Esophagus squamous epithelium (tissue), 5 donors: ENCODE measurements around the gene INTS13. TPM values are rescaled to one million over a fixed set of nuclear protein-coding genes. Genes with fewer than 3 reads are reported as not detected.
A peak's percentile ranks its signal among the peaks of the same experiment; 100 is the strongest.

ENCODE experiments used
- DNase-seq: peaks from one replicate; lab custom pipeline; 2025; lab: John Stamatoyannopoulos, UW
- H3K27ac ChIP-seq, 4 donors: fragments of 200-600 bp; sonication (generic); one replicate each; pipeline ENCODE4 v1.5.1; 2016 to 2019; ENCODE audit warnings: mild to moderate bottlenecking in 1 of 4
- H3K27me3 ChIP-seq, 4 donors: fragments of 200-600 bp; sonication (generic); 1 replicate in 3 of 4; 2 replicates in 1 of 4; pipeline versions ENCODE4 v1.5.1 to v1.6.0; 2017 to 2021; ENCODE audit warnings: antibody characterized with exemption in 1 of 4
- H3K36me3 ChIP-seq, 3 donors: fragments of 200-600 bp; sonication (generic); one replicate each; pipeline ENCODE4 v1.5.1; 2016 to 2019
- H3K4me1 ChIP-seq, 3 donors: fragments of 200-600 bp; sonication (generic); one replicate each; pipeline ENCODE4 v1.5.1; 2017 to 2019
- H3K4me3 ChIP-seq, 4 donors: fragments of 200-600 bp; sonication (generic); 1 replicate in 3 of 4; 2 replicates in 1 of 4; pipeline ENCODE4 v1.5.1; 2016 to 2019; ENCODE audit warnings: mild to moderate bottlenecking in 2 of 4, moderate library complexity in 1 of 4
- H3K9me3 ChIP-seq, 3 donors: fragments of 200-600 bp; sonication (generic); one replicate each; pipeline ENCODE4 v1.5.1; 2016 to 2019
- CTCF ChIP-seq, 6 experiments: fragments of 450-650 bp in 4 of 6; fragments of 200-600 bp in 2 of 6; sonication (generic) in 2 of 6; IDR thresholded peaks; one replicate each; pipeline ENCODE4 v1.5.1; 2016 to 2019; ENCODE audit warnings: antibody characterized with exemption in 6 of 6, mild to moderate bottlenecking in 4 of 6, moderate library complexity in 4 of 6
- POLR2A ChIP-seq, 4 donors: fragments of 450-650 bp; IDR thresholded peaks; one replicate each; pipeline ENCODE4 v1.6.1; 2017; ENCODE audit warnings: antibody characterized with exemption in 4 of 4, mild to moderate bottlenecking in 4 of 4, moderate library complexity in 3 of 4
- WGBS, 2 donors: methylation state at CpG; one replicate each; pipeline ENCODE4 v1.1.5; 2018; 5-methylcytosine and 5-hydroxymethylcytosine counted together
- intact Hi-C: fragments of 100-400 bp; cut with DNase I; formaldehyde crosslinking; loops from one replicate; pipeline ENCODE4 v1.15.0; 2022
- total RNA-seq, 4 donors: library from RNA; depleted of rRNA; stranded (reverse); fragments of >200 nt; gene quantifications; one replicate each; pipeline ENCODE4 v1.1.0, GENCODE V29; 2016
- donor health status: DM: yes; HTN: yes; CAD: no.

Gene INTS13
- total RNA-seq, 4 donors from 2014 or later: 16.1 to 49.7 (median 28.6) TPM

- TF ChIP-seq CTCF (IDR thresholded peaks at IDR 0.05): no peak
- TF ChIP-seq POLR2A (IDR thresholded peaks at IDR 0.05): no peak
- WGBS, 2 donors: 16 to 39% methylated on average over 9 to 11 of the region's 11 CpGs
- H3K27me3 ChIP-seq: no peaks in the 10 kb centered on the region
- H3K9me3 ChIP-seq: no peaks in the 10 kb centered on the region
- intact Hi-C loops: no loop called here
- peaks cover 8 to 28% (median 10%) of the 10 kb centered on the region in 3 donors for H3K4me1 ChIP-seq
- no peak for DNase-seq
- peak overlapping the region; percentile 1 to 72 (median 40) for H3K27ac ChIP-seq
- no peaks in the 10 kb centered on the region for H3K36me3 ChIP-seq
- no peak overlapping the region for H3K4me3 ChIP-seq
Measured at GRCh38 chr12:26870491-26871419, 67.0 kb downstream of the INTS13 start.

GRCh38 chr12:26869908-26870459 is 67.8 kb downstream of the INTS13 start:
- H3K36me3 ChIP-seq: no peaks in the 10 kb centered on the region
- no peaks in the 10 kb centered on the region for H3K9me3 ChIP-seq
- 45 to 68% methylated on average over 4 to 6 of the region's 6 CpGs for WGBS, 2 donors
- peak overlapping the region in 3 of 4 donors; percentile 24 to 72 (median 57) for H3K27ac ChIP-seq
- peaks cover 8 to 28% (median 10%) of the 10 kb centered on the region in 3 donors for H3K4me1 ChIP-seq
- intact Hi-C loops: no loop called here
- TF ChIP-seq CTCF (IDR thresholded peaks at IDR 0.05) (no peak), POLR2A (IDR thresholded peaks at IDR 0.05) (no peak)
- H3K27me3 ChIP-seq: no peaks in the 10 kb centered on the region
- no peak overlapping the region for H3K4me3 ChIP-seq
- DNase-seq: no peak

- TF ChIP-seq CTCF (IDR thresholded peaks at IDR 0.05) (no peak), POLR2A (IDR thresholded peaks at IDR 0.05) (no peak)
- Histone ChIP-seq H3K27me3 (no peaks in the 10 kb centered on the region), H3K4me3 (no peak overlapping the region), H3K36me3 (no peaks in the 10 kb centered on the region), H3K27ac (no peak overlapping the region), H3K4me1 (peaks cover 8 to 28% (median 10%) of the 10 kb centered on the region in 3 donors), H3K9me3 (no peaks in the 10 kb centered on the region)
- DNase-seq: no peak
- WGBS, 2 donors: 89 to 91% methylated on average over 6 of the region's 6 CpGs
- intact Hi-C loops: no loop called here
Measured at GRCh38 chr12:26869104-26869494, 68.7 kb downstream of the INTS13 start.

DNA sequence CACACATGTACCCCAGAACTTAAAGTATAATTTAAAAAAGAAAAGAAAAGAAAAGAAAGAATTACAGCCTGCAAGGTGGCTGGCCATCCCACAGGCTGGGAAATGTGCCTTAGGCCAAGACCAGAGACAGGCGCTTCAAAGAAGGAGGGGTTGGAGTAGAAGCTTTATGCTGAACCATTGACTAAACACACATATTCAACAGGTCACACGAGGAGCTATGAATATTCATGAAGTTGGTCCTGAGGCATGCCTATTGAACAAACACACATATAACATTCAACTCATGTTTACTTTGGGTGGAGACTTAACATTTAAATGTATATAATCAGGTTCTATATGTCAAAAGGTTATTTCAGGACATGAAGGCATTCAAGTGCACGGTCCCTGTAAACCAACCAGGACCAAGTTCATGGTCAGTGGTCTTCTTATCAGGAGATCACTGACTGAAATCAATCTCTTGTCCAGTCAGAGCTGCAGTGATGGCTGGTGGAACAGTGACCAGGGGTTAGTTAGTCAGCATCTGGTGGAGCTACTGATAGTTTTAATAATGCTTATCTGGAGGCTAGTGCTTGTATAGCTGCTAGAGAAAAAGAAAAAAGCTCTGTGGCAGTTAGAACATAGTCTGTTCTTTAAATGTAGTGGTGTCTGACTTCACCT is 69.2 kb downstream of the INTS13 start:
- TF ChIP-seq CTCF (IDR thresholded peaks at IDR 0.05) (no peak), POLR2A (IDR thresholded peaks at IDR 0.05) (no peak)
- Histone ChIP-seq H3K27ac (no peak overlapping the region), H3K9me3 (no peaks in the 10 kb centered on the region), H3K4me3 (no peak overlapping the region), H3K27me3 (no peaks in the 10 kb centered on the region), H3K36me3 (no peaks in the 10 kb centered on the region), H3K4me1 (peaks cover 8 to 28% (median 10%) of the 10 kb centered on the region in 3 donors)
- 69 to 91% methylated on average over 3 of the region's 3 CpGs for WGBS, 2 donors
- no peak for DNase-seq
- intact Hi-C loops: no loop called here
